NB4 (cell line): Measurements from ENCODE around the gene ALG2.

ENCODE experiments used
- DNase-seq: peaks from one replicate; pipeline ENCODE4 v3.0.0; 2010; ENCODE audit warnings: low read depth
- H3K4me3 ChIP-seq: one replicate; pipeline ENCODE4 v1.5.1; 2011; ENCODE audit warnings: mild to moderate bottlenecking, low read depth, low read length, moderate library complexity
- MYC ChIP-seq: IDR thresholded peaks from 2 replicates; pipeline ENCODE4 v1.6.1; 2011; ENCODE audit warnings: low read depth, low read length
- POLR2A ChIP-seq: IDR thresholded peaks from 2 replicates; pipeline ENCODE4 v1.6.1; 2011; ENCODE audit warnings: mild to moderate bottlenecking; ENCODE audit not compliant: insufficient read length; ENCODE audit errors: extremely low read depth
- TF ChIP-seq, protein P1 (sequence below): IDR thresholded peaks from one replicate; pipeline ENCODE4 v1.5.1; 2012; ENCODE audit warnings: low read depth, low read length
- TF ChIP-seq, protein P2 (sequence below): IDR thresholded peaks from 2 replicates; pipeline ENCODE4 v1.6.1; 2011; ENCODE audit warnings: low read depth, low read length

Gene ALG2

DNA sequence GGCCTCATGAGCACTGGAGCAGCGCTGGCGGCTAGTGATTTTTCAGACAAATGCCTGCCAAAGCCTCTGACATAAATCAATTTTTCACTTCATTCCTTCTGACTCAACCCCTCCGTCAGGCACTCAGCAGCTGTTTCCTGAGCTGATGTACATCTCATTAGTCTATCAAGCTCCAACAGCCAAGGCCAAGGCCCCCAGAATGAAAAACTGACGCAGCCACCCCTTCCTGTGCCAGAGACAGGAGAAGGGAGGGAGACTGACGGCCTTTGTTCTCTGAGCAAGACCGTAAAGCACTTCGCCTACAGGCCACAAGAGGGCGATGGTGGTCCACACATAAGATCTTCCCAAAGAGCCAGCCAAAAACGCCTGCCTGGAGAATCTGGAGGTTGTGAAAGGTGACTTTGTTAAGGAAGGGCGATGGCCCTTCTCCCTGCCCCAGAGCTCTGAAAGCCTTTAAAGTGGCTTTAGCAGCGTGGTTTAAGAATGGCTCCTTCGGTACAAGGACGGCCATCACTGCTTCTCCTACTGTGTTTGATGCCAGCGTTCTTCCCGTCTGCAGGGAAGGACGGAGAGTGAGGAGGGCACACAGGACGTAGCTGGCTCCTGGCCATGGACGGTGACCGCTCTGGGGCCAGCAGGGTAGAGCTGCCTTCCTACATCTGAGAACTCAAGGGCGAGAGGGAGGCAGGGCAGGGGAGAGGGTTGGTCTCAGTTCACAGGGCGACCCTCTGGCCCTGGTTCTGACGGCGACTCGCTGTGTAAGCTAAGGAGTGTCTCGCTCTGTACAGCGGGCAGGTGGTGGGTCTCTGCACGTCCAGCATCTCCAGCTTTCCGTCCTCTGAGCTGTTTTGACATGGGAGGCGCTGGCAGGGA is 37.0 kb downstream of the ALG2 start:
- H3K4me3 ChIP-seq: no peak overlapping the region
- DNase-seq: peak; percentile 82
- TF ChIP-seq MYC: no peak
- TF ChIP-seq, protein P1, sequence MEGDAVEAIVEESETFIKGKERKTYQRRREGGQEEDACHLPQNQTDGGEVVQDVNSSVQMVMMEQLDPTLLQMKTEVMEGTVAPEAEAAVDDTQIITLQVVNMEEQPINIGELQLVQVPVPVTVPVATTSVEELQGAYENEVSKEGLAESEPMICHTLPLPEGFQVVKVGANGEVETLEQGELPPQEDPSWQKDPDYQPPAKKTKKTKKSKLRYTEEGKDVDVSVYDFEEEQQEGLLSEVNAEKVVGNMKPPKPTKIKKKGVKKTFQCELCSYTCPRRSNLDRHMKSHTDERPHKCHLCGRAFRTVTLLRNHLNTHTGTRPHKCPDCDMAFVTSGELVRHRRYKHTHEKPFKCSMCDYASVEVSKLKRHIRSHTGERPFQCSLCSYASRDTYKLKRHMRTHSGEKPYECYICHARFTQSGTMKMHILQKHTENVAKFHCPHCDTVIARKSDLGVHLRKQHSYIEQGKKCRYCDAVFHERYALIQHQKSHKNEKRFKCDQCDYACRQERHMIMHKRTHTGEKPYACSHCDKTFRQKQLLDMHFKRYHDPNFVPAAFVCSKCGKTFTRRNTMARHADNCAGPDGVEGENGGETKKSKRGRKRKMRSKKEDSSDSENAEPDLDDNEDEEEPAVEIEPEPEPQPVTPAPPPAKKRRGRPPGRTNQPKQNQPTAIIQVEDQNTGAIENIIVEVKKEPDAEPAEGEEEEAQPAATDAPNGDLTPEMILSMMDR: peak; percentile 93
- TF ChIP-seq, protein P2, sequence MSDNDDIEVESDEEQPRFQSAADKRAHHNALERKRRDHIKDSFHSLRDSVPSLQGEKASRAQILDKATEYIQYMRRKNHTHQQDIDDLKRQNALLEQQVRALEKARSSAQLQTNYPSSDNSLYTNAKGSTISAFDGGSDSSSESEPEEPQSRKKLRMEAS: no peak

DNA sequence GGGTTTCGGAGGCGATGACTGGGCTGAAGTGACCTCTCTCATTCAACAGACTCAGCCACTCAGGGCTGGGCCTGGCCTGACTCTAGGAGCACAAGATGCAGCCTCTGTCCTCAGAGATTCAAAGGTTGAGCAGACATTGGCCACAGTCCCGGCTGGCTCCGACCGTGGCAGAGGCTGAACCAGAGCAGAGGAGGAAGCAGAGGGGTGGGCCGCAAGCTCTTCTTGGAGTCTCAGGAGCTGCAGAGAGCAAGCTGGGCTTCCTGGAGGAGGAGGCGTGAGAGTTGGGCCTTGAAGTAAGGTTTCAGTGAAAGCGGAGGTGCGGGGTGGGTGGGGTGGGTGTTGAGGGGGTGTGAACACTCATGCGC is 37.6 kb downstream of the ALG2 start:
- no peak for DNase-seq
- TF ChIP-seq, protein P1: no peak
- TF ChIP-seq POLR2A (no peak), MYC (no peak)
- TF ChIP-seq, protein P2: no peak
- H3K4me3 ChIP-seq: no peak overlapping the region

DNA sequence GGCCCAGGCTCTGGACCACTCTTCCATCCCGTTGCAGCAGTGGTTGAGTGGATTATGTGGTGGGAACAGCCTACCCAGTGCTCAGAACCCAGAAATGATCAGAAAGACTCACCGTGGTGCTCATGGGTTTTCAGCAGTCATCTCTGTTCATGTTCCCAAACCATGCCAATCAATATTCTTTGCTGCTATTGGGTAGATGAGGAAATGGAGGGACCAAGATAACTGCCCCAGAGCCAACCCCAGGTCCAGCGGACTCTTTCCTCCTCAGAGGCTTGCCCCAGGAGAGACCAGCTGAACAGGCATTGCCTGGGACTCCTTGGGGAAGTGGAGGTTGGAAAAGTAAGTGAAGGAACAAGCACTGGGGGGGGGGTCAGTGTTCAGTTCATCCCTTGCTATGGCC is 38.1 kb downstream of the ALG2 start:
- DNase-seq: no peak
- TF ChIP-seq, protein P2: no peak
- TF ChIP-seq MYC (no peak), POLR2A (no peak)
- TF ChIP-seq, protein P1: no peak
- no peak overlapping the region for H3K4me3 ChIP-seq

DNA sequence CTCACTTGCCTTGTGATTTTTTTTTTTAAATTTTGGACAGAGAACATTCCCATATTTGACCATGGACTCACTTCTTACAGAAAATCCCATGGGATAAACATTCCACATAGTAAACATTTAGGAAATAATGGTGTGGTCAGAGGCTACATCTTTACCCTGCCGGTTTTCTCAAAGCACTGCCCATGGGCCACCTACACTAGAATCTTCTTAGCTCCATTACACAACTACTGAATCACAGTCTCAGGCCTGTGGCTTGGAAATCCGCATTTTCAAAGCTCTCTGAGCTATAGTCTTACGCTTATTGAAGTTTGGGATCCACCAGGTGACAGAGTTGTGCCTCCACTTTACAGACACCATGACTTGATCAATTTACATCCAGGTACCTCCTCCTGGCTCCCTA is 39.4 kb downstream of the ALG2 start:
- no peak for DNase-seq
- H3K4me3 ChIP-seq: no peak overlapping the region
- no peak for TF ChIP-seq MYC
- TF ChIP-seq, protein P1: no peak
- TF ChIP-seq, protein P2: no peak
- TF ChIP-seq POLR2A: no peak

DNA sequence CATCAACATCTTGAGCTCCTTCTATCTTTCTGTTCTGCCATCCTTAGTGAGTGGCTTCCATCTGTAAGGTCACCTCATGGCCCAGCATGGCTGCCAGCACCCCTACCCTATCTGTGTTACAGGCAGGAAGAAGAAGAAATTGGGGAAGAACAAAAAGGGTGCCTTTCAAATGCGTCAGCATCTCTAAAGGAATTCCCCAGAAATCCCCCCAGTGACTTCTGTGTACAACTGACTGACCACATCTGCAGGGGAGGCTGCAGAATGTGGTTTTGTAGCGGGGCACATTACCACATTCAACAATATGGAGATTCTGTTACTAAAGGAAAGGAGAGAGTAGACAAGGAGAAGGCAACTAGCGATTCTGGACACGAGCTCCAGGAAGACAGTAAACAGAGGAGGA is 40.1 kb downstream of the ALG2 start:
- no peak overlapping the region for H3K4me3 ChIP-seq
- TF ChIP-seq MYC (no peak), POLR2A (no peak)
- TF ChIP-seq, protein P1: no peak
- TF ChIP-seq, protein P2: no peak; the same call in 1 of the 2 replicates
- DNase-seq: peak; percentile 83
